GM21529 (cell line): ENCODE results near the gene PIF1.

ENCODE experiments used
- ATAC-seq: cut with Tn5 transposase; IDR thresholded peaks from one replicate; pipeline ENCODE4 v1.9.1; 2021; ENCODE audit not compliant: unreplicated experiment

The PIF1 gene

DNA sequence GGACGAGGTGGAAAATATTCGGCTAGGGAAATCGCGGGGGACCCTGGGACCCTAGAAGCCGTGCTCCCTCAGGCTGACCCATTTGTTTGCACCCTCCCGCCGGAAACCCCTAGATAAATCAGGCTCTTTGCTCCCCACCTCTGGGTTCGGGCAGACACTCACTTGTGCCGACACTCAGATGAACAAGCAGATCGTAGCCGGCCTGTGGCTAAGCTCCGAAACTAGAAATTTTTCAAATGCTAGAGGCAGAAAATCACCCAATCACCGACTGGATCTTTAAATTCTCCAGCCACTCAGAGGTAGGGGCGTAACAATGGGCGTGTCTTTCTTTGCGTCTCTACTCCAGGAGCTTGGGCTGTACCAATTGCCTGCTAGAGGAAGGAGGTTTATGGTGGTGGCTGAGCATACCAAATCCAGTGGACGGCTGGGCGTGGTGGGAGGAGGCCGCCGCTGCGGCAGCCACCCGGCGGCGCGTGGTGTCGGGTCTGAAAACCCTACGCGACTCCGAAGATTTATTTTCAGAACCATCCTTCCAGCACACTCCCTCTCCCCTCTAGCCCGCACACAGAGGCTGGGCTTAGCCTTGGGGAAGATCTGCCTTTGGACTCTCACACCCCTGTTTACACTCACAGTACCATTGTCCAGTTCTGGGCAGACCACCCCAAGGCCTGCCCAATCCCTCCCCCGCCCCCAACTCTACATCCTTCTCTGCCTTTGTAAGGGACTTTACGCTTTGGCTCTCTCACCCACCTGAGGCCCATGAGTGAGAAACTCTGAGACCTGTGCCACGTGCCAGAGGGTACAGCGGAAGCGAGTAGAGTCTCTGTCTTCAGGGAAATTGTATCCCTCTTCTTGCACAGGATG lies at the start of gene PIF1:
Gene PIF1, minus strand, starts transcription at position 217 of the 864 bp plus-strand sequence. CDS start 1,312 bp downstream, outside the sequence.
- ATAC-seq, result peak; percentile 84

DNA sequence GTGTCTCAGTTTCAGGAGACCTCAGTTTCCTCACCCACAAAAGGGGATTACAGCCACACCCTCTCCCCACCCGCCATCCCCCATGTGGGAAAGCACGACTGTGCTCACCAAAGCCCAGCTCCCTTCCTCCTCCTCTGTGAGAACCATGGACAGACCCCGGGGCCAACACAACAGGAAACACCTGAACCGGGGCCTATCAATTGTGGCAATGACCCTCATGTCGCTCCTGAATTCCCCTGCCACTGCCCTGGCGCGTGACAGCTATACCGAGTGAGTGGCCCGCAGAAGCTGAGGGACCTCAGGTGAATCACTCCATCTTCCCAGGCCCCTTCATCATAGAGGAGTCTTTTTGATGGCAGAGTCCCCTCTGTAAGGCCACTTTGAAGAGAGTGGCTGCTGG lies 44.9 kb upstream of the PIF1 start:
- no peak for ATAC-seq

- no peak for ATAC-seq
Observed at GRCh38 chr15:64869501-64869900, 44.1 kb upstream of the PIF1 start.

DNA sequence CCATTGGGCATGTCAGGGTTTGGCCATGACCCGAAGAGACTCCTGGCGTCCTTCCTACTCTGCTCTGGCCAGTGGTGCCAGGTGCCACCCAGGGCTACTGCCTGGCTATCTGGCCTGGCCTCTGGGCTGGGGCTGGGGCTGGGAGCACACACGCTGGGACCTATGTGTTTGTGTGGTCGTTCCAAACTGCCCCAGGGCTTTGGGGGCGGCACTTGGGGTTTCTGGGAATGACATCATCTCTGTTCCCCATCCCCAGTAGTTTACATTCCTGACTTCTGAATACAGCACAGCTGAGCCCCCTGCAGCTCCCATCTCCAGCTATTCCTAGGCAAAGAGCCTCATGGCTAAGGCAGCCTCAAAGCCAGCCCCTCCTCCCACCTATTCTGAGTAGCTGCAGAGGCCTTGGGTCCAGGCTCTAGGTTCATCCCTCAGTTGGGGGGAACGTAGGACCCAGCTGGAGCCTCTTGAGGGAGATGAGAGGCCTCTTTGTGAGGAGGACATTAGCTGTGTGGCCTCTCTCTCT lies 40.6 kb upstream of the PIF1 start:
- ATAC-seq, result no peak

GRCh38 chr15:64865126-64865997 lies 39.9 kb upstream of the PIF1 start:
- no peak for ATAC-seq

DNA sequence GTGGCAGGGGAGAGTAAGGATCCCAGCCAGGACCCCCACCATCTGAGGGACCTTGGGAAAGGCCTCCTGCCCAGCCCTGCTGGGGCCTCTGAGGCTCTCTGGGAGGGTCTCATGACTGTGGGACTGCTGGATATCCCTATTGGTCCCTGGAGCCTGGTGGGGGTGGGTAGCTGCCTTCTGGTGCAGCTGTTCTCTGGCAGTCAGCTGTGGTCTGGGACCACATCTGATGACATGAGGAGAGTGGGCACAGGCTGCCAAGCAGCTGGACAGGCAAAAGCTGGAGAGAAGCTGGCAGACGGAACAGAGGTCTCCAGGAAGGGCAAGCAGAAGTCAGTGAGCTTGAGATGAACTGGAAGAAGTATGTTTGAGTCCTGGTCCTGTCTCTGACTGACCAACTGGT lies 38.6 kb upstream of the PIF1 start:
- ATAC-seq, result no peak

- ATAC-seq, result no peak
Observed at GRCh38 chr15:64862408-64862807, 37.0 kb upstream of the PIF1 start.

DNA sequence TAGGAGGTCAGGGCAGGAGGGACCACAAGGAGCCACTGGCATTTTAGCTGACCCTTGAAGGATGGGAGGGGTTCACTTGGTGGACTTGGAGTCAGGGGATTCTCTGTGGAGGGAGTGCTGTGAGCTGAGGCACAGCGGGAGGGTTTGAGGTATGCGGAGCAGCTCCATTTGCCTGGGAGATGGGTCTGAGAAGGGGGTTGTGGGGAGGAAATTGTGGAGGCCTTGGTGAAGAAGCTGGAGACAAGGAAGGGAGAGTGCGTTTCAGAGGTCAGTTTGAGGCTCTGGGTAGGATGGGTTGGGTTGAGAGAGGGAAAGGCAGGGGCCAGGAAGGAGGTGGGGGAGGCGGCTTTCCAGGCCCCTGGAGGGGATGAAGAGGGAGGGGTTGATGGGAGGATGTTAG lies 36.5 kb upstream of the PIF1 start:
- ATAC-seq, result no peak

GRCh38 chr15:64861331-64861730 lies 35.9 kb upstream of the PIF1 start:
- no peak for ATAC-seq

DNA sequence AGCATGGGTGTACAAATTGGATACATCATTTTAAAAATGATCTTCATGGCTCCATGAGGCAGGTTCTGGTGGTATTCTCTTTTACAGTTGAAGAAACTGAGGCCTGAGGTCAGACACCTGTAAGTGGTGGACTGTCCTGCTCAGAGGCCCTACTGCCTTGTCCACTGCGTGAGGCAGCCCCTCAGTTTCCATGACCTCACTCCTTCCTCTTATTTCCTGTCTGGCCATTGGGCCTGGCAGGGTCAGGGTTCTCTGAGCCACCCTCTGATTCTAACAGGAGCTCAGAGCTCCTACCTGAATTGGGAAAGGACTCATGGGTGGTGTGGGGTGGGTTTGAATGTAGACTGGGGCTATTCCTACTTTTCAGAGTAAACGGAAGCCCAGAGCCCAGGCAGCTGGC lies 33.8 kb upstream of the PIF1 start:
- no peak for ATAC-seq

GRCh38 chr15:64858021-64858575 lies 32.7 kb upstream of the PIF1 start:
- no peak for ATAC-seq

- no peak for ATAC-seq
Observed at GRCh38 chr15:64857421-64857820, 32.0 kb upstream of the PIF1 start.

DNA sequence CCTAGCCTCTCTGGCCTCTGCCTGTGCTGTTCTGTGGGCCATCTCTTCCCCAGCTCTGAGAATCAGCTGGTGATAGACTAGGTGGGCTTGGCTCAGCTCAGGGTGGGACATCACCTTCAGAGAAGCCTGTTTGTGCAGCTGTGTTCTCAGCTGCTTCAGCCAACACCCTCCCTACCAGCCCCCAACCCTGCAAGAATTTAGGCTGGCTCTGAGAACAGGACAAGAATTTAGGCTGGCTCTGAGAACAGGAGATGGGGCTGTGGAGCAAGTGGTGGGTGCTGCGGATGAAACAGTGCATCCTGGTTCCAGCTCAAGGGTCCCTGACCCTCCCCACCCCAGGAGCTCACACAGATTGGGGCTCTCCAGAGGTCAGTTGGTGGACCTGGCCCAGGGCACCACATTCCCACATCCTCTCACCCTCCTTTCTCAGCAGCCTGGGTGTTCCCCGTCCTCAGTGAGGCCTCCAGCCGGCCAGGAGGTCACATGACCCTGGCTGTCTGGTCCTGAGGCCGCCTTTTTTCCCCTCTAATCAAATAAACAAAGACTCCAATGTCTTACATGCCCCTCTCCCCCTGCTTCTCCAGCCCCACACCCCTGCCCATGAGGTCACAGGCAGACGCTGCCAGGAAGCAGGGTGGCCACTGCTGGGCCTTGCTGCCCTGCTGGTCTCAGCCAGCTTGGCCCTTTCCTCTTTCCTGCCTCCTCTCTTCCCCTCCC lies 31.1 kb upstream of the PIF1 start:
- no peak for ATAC-seq

DNA sequence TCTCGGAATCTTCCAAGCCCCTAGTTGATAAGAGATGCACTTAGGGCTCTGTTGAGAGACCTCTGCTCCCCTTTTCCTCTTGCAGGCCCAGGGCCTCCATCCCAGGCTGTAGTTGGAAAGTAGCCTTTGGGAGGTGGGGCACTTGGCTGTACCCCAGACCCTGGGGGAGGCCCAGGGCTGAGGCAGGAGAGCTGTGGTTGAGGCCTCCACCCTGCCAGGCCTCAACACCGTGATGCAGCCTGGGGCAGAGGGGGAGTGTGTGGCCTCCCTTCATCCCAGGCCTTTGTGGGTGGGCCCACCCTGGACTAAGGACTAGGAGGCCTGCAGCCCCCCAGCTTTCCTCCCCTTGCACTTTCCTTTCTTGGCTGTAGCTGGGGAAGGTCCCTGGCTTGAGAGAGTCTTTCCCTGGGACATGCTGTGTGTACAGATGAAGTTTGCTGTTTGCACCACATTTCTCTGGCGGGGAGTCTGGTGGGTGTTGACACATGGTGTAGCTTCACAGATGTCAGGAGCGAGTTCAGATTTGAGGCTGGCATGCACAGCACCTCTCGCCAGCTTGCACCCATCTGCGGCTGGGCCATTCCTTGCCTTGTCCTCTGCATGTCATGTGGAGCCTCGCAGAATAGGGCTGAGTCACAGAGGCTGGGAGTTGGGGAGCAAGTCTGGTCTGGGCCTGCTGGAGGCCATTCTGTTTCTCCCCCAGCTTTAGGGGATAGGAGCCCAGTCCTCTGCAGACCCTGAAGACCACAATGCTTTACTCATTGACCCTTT lies 29.9 kb upstream of the PIF1 start:
- ATAC-seq, result no peak

- no peak for ATAC-seq
Observed at GRCh38 chr15:64854526-64854925, 29.1 kb upstream of the PIF1 start.

- ATAC-seq, result no peak
Observed at GRCh38 chr15:64854041-64854440, 28.6 kb upstream of the PIF1 start.

- no peak for ATAC-seq
Observed at GRCh38 chr15:64851503-64851840, 26.0 kb upstream of the PIF1 start.

GRCh38 chr15:64850778-64851502 lies 25.5 kb upstream of the PIF1 start:
- no peak for ATAC-seq

DNA sequence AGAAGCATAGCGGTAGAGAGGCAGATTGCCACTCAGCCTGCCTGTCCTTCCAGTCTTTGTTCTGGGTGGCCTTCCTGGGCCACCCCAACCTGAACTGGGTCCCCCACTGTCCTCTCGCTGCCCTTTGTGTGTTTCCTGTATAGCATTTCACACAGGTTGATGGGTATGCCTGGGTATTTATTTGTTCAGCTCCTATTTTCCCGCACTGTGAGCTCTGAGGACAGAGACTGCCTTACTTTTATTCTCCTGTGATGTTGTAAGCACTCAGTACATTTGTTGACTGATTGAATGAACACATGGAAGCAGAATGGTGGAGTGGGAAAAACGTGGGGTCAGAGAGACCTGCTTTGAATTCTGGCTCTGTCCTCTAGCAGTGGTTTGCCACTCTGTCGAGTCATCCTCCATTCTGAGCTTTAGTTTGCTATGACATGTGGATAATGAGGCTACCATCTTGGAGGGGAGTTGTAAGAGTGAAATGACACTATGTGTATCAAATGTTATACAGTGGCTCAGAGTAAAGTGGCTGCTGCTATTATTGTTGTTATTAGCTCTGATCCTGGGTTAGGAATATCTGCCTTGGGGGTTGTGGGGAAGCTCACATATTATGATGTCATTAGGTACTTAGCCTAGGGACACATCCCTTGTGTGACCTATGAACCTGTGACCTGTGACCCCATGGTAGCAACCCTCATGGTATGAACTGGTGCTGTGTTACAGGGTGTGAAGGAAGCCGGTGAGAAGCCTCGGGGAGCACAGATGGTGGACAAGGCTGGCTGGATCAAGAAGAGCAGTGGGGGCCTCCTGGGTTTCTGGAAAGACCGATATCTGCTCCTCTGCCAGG lies 22.6 kb upstream of the PIF1 start:
- ATAC-seq, result no peak
